HG02840 (cell line): ENCODE results near the gene RASSF5.

Source experiments
- ATAC-seq: cut with Tn5 transposase; IDR thresholded peaks from one replicate; pipeline ENCODE4 v1.9.1; 2021; ENCODE audit warnings: mild to moderate bottlenecking, moderate library complexity, moderate number of reproducible peaks; ENCODE audit not compliant: unreplicated experiment, low FRiP score

The RASSF5 gene

GRCh38 chr1:206512058-206512850 is 4.9 kb downstream of the RASSF5 start:
- ATAC-seq, result no peak

DNA sequence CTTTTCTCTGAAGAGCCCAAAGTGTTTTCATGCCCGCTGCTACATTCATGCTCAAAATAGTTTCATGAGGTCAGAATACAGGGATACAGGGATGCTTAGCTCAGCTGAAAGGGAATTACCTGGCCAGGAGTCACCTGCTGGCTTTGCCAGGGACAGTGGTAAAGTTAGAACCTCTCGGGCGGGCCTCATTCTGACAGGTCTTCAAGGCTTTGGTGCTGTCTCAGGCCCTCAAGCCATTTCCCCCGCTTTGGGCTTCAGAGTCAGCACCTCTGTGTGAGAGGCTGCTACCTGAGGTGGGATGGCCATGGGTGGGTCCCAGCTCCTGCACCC is 5.5 kb downstream of the RASSF5 start:
- ATAC-seq, result no peak

DNA sequence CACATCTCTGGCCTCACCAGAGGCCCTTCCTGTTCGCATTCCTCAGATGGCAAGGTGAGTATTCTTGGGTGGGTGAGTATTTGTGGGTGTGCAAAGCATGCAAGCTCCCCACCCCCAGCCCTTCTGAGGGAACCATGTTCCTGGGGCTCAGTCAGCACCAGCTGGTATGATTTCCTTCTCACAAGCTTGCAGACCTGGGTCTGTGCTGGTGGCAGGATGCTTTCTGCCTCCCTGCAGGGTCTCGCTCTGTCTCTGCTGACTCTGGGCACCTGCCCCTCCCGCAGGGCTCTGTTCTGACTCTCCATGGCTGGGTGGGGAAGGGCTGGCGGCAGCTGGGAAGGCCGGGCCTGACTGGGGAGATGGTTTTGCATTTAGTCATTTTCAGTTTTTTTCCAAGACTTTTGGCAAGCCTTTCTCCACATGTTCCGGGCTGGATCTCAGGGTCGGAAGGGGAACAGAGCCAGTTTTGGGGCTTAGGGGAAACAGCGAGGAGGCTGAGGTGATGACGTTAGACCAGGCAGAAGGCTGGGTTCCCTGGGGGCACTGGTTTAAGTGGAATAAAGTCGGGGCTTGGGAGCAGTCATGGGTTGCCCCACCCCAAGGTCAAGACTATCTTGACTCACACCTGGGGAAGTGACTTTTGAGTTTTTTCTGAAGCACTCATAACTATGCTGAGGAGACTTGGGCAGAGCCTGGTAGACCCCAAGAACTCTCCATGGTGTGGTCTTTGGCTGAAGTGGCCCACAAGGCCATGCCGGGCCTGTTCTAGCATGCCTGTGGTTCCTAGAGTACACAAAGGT is 6.2 kb downstream of the RASSF5 start:
- no peak for ATAC-seq

GRCh38 chr1:206514813-206515387 is 7.6 kb downstream of the RASSF5 start:
- ATAC-seq, result no peak

DNA sequence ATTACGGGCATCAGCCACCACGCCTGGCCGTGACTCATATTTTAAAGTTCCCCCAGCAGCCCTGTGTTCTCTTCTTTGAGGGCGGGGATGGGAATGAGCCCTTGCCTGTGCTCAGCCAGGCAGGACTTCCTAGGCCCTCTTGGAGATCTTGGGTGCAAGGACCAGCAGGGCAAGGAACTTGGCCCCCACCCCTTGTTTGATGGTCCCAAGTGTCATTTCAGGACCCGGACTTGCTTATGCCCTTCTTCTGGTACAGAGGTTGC is 9.3 kb downstream of the RASSF5 start:
- no peak for ATAC-seq

DNA sequence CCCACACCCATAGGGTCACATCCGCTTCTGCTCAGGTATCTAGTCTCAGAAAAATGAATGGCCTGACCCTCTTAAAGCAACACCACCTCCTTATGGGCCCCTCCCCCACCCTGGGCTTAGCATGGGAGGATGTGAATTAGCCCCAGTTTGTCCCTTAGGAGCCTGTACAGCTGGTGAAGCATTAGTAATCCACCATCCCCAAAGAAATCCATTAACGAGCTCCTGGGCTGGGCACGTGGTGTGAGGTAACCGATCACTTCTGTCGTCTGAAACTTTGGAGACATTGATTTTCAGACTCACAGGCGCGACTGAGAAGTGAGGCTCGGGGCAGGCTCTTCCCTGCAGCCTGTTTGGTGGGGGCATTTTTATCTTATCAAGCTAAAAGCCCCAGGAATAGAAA is 10.5 kb downstream of the RASSF5 start:
- no peak for ATAC-seq

DNA sequence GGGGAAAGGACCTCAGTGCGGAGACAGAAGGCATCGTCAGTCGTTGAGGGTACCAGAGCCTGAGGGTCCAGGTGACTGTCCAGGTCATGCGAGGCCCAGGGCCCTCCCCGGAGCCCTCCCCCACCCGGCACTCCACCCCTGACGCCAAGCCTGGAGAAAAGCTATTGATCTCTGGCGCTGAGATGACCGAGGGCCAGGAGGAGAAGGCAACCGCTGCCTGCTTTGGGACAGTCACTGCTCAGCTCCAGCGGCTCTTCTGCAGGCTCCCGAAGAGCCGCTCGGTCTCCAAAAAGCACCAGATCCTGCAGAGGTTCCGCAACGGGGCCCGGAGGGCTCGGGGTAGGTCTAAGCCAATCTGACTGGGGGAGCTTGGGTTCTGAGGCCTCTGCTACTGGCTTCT is 10.9 kb downstream of the RASSF5 start:
- no peak for ATAC-seq

- ATAC-seq, result no peak
These were observed 11.4 kb downstream of the RASSF5 start for GRCh38 chr1:206518743-206519142.

- no peak for ATAC-seq
These were observed 13.8 kb downstream of the RASSF5 start for GRCh38 chr1:206521127-206521526.

DNA sequence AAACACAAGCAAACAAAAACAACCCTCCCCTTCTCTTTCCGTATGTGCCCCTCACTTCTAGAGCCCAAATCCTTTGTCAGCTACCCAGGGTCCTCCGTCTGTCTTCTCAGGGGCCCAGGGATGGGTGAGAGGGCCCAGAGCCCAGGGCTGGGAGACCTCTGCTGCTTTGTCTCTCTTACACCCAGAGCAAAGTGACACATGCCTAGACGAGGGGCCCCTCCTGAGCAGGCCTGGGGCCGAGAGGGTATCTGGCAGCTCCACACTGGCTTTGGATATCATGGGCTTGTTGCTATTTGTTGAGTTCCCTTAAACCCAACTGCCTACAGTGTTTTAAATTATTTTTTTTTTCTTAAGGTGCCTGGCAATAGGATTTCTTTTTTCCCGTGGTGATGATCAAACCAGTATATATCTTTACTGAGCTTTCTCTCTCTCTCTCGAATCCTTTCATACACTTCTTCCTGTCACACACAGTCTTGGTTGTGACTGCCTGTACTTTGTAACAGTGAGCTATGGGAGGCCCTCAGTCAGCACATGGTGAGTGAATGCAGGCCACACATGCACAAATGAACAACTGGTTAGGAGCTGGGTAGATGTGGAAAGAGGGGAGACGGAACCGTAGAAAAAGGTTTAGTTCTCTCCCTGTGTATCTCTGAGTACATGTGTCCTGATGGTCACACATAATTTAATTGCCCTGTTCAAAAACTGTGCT is 14.5 kb downstream of the RASSF5 start:
- ATAC-seq, result no peak

DNA sequence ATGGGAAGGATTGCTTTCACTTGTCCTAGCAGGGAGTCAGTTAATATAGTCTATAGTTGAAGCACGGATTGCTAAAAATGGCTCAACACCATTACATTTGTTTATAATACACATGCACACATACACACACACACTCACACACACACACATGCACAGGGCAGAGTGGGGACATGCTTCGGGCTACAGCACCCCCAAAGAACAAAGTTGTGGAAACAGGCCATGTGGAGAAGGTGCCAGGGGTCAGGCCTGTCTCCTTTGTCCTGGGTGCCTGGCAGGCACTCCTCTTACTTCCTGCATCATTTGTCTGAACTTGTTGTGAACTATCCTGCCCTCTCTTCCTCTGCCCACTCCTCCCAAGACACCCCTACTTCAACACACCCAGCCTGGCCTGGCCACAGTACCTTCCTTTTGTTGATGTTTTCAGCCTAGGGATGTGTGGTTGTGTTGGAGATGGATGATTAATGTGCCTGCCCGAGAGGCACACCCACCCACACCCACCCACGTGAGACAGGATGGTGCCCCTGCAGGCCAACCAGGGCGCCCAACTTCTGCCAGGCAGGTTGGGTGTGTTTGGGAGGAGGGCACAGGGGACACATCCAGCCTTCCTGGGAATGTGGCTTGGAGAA is 17.5 kb downstream of the RASSF5 start:
- ATAC-seq, result no peak

DNA sequence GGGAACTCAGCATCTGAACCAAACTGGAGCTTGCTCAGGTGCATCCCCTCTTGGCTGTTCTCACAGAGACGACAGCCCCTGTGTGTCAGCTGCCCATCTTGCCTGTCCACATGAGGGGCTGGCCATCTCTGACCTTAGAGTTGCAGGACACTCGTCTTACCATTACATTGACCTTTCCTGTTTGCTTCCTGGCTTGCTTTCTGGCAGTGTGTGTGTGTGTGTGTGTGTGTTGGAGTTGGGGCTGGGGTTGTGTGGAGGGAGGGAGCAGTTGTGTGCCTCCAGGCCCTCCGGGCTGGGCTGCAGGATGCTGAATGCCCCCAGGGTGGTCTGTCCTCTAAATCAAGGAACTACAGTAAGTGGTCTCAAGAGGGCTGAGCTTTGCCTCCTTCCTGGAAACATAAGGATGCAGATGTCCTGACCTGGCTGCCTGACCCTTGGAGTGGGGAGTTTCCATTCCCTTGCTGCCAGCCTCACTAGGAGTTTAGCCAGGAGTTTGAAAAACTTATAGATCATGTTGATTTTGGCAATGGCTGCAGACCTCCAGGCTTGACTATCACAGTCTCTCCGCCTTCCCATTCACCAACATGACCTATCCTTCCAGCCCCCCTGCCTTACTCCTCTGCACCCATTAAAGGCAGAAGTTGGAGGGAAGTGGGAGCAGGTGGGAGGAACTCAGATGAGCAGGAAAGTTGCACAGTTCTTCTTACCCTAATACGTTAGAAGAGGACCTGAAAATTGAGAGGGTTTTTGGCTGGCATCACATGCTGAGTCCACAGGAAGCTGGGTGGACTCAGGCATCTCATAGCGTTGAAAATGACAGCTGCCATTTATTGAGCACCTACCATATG is 19.0 kb downstream of the RASSF5 start:
- ATAC-seq, result no peak

GRCh38 chr1:206529425-206529824 is 22.1 kb downstream of the RASSF5 start:
- no peak for ATAC-seq

DNA sequence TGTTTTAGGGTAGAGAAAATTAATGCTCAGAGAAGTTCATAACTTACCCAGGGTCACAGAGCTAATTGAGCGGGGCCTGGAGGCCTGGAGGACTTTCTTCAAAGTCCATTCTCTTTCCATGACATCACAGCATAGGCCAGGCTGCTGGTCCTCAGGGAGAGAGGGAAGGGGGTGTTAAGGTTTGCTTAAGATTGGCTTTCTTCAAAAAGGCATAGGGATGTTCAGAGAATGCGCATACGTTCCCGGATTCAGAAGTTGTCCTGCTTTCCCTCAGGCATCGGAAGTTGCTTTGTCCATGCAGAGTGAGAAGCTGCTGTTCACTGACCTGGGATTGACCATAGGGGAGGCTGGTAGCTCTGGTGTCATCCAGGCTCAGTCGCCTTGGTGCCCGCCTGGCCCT is 25.0 kb downstream of the RASSF5 start:
- ATAC-seq, result no peak

- no peak for ATAC-seq
These were observed 27.2 kb downstream of the RASSF5 start for GRCh38 chr1:206534552-206534951.

DNA sequence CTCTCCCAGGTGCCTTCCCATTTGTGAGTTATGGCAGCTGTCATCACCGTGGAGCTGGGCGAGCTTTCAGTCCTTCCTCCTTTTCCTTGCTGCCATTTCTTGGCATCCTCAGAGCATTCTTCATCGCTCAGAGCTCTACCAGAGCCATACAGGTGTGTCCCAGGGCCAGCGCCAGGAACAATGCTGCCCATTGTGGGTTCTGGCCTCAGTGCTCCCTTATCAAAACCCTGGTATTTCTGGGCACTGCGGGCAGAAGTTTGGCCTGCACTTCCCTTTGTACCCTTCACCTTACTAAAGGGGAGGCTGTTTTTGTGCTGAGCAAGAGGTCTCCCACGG is 28.5 kb downstream of the RASSF5 start:
- ATAC-seq, result no peak

DNA sequence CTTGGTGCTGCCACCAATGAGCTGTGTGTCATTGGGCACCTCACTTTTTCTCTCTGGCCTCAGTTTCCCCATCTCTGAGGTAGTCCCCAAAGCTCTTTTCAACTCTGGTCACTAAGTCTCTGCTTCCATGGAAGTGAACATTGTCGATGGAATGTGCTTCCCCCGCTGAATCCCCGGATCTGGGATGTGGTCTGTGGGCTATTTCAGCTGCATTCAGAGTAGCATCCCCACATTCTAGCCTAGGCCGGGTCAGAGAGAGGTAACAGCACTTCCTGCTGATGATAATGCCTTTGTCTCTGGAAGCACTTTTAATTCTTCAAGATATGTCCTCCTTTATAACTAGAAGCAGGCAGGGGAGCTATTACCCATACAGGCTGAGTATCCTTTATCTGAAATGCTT is 29.8 kb downstream of the RASSF5 start:
- ATAC-seq, result no peak

DNA sequence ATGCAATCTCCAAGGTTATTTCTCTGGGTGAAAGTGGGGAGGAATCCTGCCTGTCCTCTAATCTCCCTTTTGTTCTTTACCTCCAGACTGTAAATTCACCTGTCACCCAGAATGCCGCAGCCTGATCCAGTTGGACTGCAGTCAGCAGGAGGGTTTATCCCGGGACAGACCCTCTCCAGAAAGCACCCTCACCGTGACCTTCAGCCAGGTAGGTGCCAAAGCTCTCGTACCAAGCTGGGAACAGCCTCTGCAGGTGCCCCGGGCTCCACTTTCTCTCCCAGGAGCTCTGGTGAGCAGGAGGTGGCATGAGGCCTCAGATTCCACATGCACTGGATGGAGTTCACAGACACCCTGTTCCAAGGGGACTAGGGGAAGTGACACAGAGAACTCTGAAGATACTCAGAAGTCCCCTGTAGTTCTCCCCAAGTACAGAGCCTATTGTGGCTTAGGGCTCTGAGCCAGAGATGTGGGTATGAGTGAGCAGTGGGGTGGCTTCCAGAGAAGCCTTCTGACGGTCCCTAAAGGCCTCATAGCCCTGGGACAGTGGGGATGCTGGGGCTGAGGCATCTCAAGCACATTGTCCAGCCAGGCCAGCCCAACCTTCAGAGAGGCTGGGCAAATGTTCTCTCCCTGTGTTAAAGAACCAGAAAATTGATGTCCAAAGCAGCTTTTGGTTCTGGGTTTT is 30.9 kb downstream of the RASSF5 start:
- no peak for ATAC-seq

GRCh38 chr1:206538901-206539640 is 31.7 kb downstream of the RASSF5 start:
- no peak for ATAC-seq
